Endothelial cell of umbilical vein (primary cell): Measurements from ENCODE around the gene SSBP3. TPM values are rescaled to one million over a fixed set of nuclear protein-coding genes. Genes with fewer than 3 reads are reported as not detected.

Experiments used
- BruUV-seq: library from RNA; stranded (reverse); fragments of 400-500 nt; replicated peaks from 2 replicates; lab custom pipeline; 2021; lab: Mats Ljungman, UMichigan
- CTCF ChIA-PET: fragments of 300-600, 350-600 bp; sonication (Branson Sonifier 250); formaldehyde crosslinking; loops from one replicate; lab custom pipeline; 2021; ENCODE audit warnings: antibody characterized with exemption, inconsistent platforms; lab: Charles Lee
- POLR2A ChIA-PET: fragments of 300-600, 350-600 bp; sonication (Branson Sonifier 250); formaldehyde crosslinking; loops from one replicate; lab custom pipeline; 2021; ENCODE audit warnings: antibody characterized with exemption, inconsistent platforms; lab: Charles Lee
- DNase-seq: peaks from one replicate; pipeline ENCODE4 v3.0.0-alpha.2; 2011; ENCODE audit warnings: low read depth, low spot score
- FAIRE-seq: peaks from 2 replicates; lab custom pipeline; 2011; peaks lifted over from hg19 to GRCh38; lab: Jason Lieb, UNC
- H2AFZ ChIP-seq: 2 replicates; pipeline ENCODE4 v1.6.0; 2012; ENCODE audit warnings: low read depth, low read length, control low read depth, inconsistent platforms
- H3K27ac ChIP-seq: 2 replicates; pipeline ENCODE4 v1.5.1; 2011; ENCODE audit warnings: low read depth, mild to moderate bottlenecking, control low read depth, low read length, moderate library complexity; ENCODE audit not compliant: insufficient read depth
- H3K27me3 ChIP-seq, 2 experiments: 2 replicates each; pipeline versions ENCODE4 v1.6.0 to v1.6.1; 2011; ENCODE audit warnings: low read length in 2 of 2, mixed read lengths in 1 of 2; ENCODE audit not compliant: control insufficient read depth in 2 of 2, insufficient read depth in 2 of 2
- H3K36me3 ChIP-seq, 2 experiments: 2 replicates in 1 of 2; 3 replicates in 1 of 2; pipeline ENCODE4 v1.5.1; 2011; ENCODE audit warnings: low read length in 2 of 2, mild to moderate bottlenecking in 1 of 2, moderate library complexity in 1 of 2; ENCODE audit not compliant: control insufficient read depth in 2 of 2, insufficient read depth in 2 of 2; ENCODE audit errors: extremely low read depth in 1 of 2
- H3K4me1 ChIP-seq: 3 replicates; pipeline ENCODE4 v1.5.1; 2011; ENCODE audit warnings: mild to moderate bottlenecking, low read length; ENCODE audit not compliant: control insufficient read depth, insufficient read depth; ENCODE audit errors: extremely low read depth
- H3K4me2 ChIP-seq: 2 replicates; pipeline ENCODE4 v1.6.1; 2011; ENCODE audit warnings: low read length, control low read depth, mixed read lengths; ENCODE audit not compliant: insufficient read depth
- H3K4me3 ChIP-seq, 3 experiments: fragments of 200-600 bp in 1 of 3; sonication (generic), shearing (Covaris generic) in 1 of 3; replicated peaks in 1 of 3; 2 replicates each; pipeline ENCODE4 v1.5.1; 2011 to 2016; ENCODE audit warnings: control low read depth in 3 of 3, low read length in 3 of 3, mild to moderate bottlenecking in 2 of 3, inconsistent platforms in 1 of 3, low read depth in 1 of 3, moderate library complexity in 1 of 3; ENCODE audit not compliant: insufficient read depth in 1 of 3
- H3K79me2 ChIP-seq: 2 replicates; pipeline ENCODE4 v1.6.0; 2012; ENCODE audit warnings: low read length, inconsistent platforms; ENCODE audit not compliant: control insufficient read depth, insufficient read depth
- H3K9ac ChIP-seq: replicated peaks from 2 replicates; pipeline ENCODE3; 2011; ENCODE audit warnings: low read length, control low read depth; ENCODE audit not compliant: insufficient read depth; ENCODE audit errors: extremely low read depth
- H3K9me1 ChIP-seq: replicated peaks from 3 replicates; pipeline ENCODE4 v1.6.0; 2011; ENCODE audit warnings: mild to moderate bottlenecking, low read length; ENCODE audit not compliant: control insufficient read depth, insufficient read depth; ENCODE audit errors: extremely low read depth
- H3K9me3 ChIP-seq: replicated peaks from 2 replicates; pipeline ENCODE4 v1.5.1; 2012; ENCODE audit warnings: low read length, inconsistent platforms; ENCODE audit not compliant: control insufficient read depth, insufficient read depth
- H4K20me1 ChIP-seq: replicated peaks from 2 replicates; pipeline ENCODE3; 2011; ENCODE audit warnings: mild to moderate bottlenecking, low read length; ENCODE audit not compliant: control insufficient read depth, insufficient read depth; ENCODE audit errors: extremely low read depth
- EZH2 ChIP-seq: IDR thresholded peaks from 2 replicates; pipeline ENCODE4 v1.6.1; 2012; ENCODE audit warnings: borderline replicate concordance, low read depth, mild to moderate bottlenecking, moderate library complexity, low read length, inconsistent platforms; ENCODE audit not compliant: severe bottlenecking
- FOS ChIP-seq: IDR thresholded peaks from 2 replicates; pipeline ENCODE4 v1.6.1; 2011; ENCODE audit warnings: mild to moderate bottlenecking, low read length, moderate library complexity, borderline replicate concordance; ENCODE audit not compliant: insufficient read depth
- GATA2 ChIP-seq: IDR thresholded peaks from 2 replicates; pipeline ENCODE4 v1.7.0; 2011; ENCODE audit warnings: low read depth, mild to moderate bottlenecking, moderate library complexity, mixed read lengths, low read length; ENCODE audit not compliant: insufficient read length, insufficient read depth
- JUN ChIP-seq: IDR thresholded peaks from 2 replicates; pipeline ENCODE4 v1.6.1; 2011; ENCODE audit warnings: borderline replicate concordance, low read depth; ENCODE audit not compliant: insufficient read length, insufficient read depth
- MYC ChIP-seq: IDR thresholded peaks from one replicate; pipeline ENCODE4 v1.6.1; 2011; ENCODE audit warnings: mild to moderate bottlenecking, low read depth, low read length
- POLR2A ChIP-seq: IDR thresholded peaks from 2 replicates; pipeline ENCODE4 v1.6.1; 2012; ENCODE audit warnings: low read depth, mild to moderate bottlenecking, control low read depth, low read length
- POLR2AphosphoS5 ChIP-seq: IDR thresholded peaks from 2 replicates; pipeline ENCODE4 v1.6.1; 2012; ENCODE audit warnings: low read depth, mild to moderate bottlenecking, control low read depth, low read length, moderate library complexity; ENCODE audit not compliant: insufficient read depth
- dilution Hi-C: fragments of 300-500 bp; cut with MboI; formaldehyde crosslinking; loops from one replicate; pipeline ENCODE4 v1.15.0; 2019; ENCODE audit warnings: low sequenced_read_pairs; ENCODE audit not compliant: extremely low pct_ligation_motif_present
- intact Hi-C: fragments of 100-400 bp; cut with micrococcal nuclease; formaldehyde crosslinking; loops from one replicate; pipeline ENCODE4 v1.10.0; 2022
- polyA plus RNA-seq, 4 experiments: library from polyadenylated mRNA; depleted of rRNA in 3 of 4; stranded (reverse) in 3 of 4; unstranded in 1 of 4; fragments of >200 nt; gene quantifications; 2 replicates each; pipeline versions ENCODE4 v1.2.1 to v1.2.3, GENCODE V29; 2011 to 2012; ENCODE audit warnings: missing spikeins in 1 of 4
- total RNA-seq: library from RNA; stranded (reverse); gene quantifications from 2 replicates; pipeline ENCODE4 v1.2.3, GENCODE V29; 2021
- TF ChIP-seq, protein P1 (sequence below): IDR thresholded peaks from 2 replicates; pipeline ENCODE4 v1.6.1; 2011; ENCODE audit not compliant: insufficient read depth, insufficient read length
- TF ChIP-seq, protein P2 (sequence below), 2 donors: IDR thresholded peaks; 1 replicate in 1 of 2; 2 replicates in 1 of 2; pipeline ENCODE4 v1.5.1; 2011; ENCODE audit warnings: low read length in 2 of 2, mild to moderate bottlenecking in 2 of 2, moderate library complexity in 2 of 2, control low read depth in 1 of 2, inconsistent platforms in 1 of 2, low read depth in 1 of 2; ENCODE audit not compliant: insufficient read depth in 1 of 2; ENCODE audit errors: extremely low read depth in 1 of 2

SSBP3 gene
- total and polyA plus RNA-seq, 2 donors (not counting 3 experiments of a cell fraction or from before 2014, with no cell fraction given), result 44.9 to 59.4 TPM

DNA sequence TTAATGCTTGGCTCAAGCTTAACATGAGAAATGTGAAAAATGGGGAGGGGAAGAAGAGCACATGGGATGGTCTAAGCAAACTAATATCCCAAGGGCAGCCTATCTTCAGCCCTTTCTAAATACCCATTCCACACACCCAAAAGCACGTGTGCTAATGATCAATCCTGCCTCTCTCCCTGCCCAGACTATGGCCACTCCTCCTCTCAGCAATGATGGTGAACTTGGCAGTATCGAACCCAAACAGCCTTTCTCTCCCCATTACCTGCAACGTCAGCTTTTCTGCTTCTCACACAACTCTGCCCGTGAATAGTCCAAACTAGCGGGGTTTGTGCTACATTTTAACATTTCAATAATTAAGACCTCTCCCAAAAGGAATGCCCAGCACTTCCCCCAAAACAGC lies 41.6 kb downstream of the SSBP3 start:
- CTCF ChIA-PET, result no interaction called here
- intact Hi-C loops (no loop called here), dilution Hi-C loops (no loop called here)
- Histone ChIP-seq H3K9ac (no peak overlapping the region), H3K36me3 (no peaks in the 10 kb centered on the region), H3K9me3 (no peaks in the 10 kb centered on the region), H4K20me1 (no peaks in the 10 kb centered on the region), H2AFZ (no peak overlapping the region), H3K4me3 (no peak overlapping the region), H3K9me1 (no peaks in the 10 kb centered on the region), H3K4me1 (no peaks in the 10 kb centered on the region), H3K27ac (no peak overlapping the region), H3K27me3 (no peaks in the 10 kb centered on the region), H3K79me2 (peaks cover 28% of the 10 kb centered on the region), H3K4me2 (no peak overlapping the region)
- DNase-seq, result no peak
- no peak for TF ChIP-seq JUN
- TF ChIP-seq POLR2AphosphoS5, result no peak
- TF ChIP-seq, protein P1, sequence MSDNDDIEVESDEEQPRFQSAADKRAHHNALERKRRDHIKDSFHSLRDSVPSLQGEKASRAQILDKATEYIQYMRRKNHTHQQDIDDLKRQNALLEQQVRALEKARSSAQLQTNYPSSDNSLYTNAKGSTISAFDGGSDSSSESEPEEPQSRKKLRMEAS, result no peak
- TF ChIP-seq MYC, result no peak
- no TSS peak for BruUV-seq
- POLR2A ChIA-PET, result no interaction called here
- no peak for FAIRE-seq

DNA sequence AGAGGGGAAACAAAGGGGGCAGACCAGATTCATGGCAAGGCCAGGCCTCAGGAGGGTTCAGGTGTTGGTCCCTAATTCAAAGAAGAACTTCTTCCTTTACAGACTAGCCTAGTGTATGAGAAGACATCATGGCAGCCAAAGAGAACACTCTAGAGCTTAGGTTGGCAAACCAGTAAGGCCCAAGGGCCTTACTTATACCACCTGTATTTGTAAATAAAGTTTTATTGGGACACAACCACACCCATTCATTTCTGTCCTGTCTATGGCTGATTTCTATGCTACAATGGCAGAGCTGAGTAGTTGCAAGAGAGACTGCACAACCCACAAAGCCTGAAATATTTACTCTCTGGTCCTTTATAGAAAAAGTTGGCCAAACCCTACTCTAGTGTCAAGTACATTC lies 42.3 kb downstream of the SSBP3 start:
- TF ChIP-seq POLR2A, result no peak
- no peak for TF ChIP-seq POLR2AphosphoS5
- no peak for TF ChIP-seq MYC
- TF ChIP-seq, protein P1, result no peak
- TF ChIP-seq GATA2, result no peak
- TF ChIP-seq EZH2, result no peak
- TF ChIP-seq JUN, result no peak
- TF ChIP-seq, protein P2, sequence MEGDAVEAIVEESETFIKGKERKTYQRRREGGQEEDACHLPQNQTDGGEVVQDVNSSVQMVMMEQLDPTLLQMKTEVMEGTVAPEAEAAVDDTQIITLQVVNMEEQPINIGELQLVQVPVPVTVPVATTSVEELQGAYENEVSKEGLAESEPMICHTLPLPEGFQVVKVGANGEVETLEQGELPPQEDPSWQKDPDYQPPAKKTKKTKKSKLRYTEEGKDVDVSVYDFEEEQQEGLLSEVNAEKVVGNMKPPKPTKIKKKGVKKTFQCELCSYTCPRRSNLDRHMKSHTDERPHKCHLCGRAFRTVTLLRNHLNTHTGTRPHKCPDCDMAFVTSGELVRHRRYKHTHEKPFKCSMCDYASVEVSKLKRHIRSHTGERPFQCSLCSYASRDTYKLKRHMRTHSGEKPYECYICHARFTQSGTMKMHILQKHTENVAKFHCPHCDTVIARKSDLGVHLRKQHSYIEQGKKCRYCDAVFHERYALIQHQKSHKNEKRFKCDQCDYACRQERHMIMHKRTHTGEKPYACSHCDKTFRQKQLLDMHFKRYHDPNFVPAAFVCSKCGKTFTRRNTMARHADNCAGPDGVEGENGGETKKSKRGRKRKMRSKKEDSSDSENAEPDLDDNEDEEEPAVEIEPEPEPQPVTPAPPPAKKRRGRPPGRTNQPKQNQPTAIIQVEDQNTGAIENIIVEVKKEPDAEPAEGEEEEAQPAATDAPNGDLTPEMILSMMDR (IDR thresholded peaks at IDR 0.05; ENCODE audit: extremely low read depth in 1 of 2, insufficient read depth in 1 of 2, low read depth in 1 of 2, low read length in 2 of 2), result no peak
- TF ChIP-seq FOS, result no peak
- no TSS peak for BruUV-seq
- CTCF ChIA-PET, result no interaction called here
- Histone ChIP-seq H3K79me2 (peaks cover 29% of the 10 kb centered on the region), H3K27me3 (no peaks in the 10 kb centered on the region), H3K9ac (no peak overlapping the region), H3K4me2 (no peak overlapping the region), H3K36me3 (no peaks in the 10 kb centered on the region), H2AFZ (no peak overlapping the region), H4K20me1 (no peaks in the 10 kb centered on the region), H3K4me3 (no peak overlapping the region), H3K9me3 (no peaks in the 10 kb centered on the region), H3K9me1 (no peaks in the 10 kb centered on the region), H3K27ac (no peak overlapping the region), H3K4me1 (no peaks in the 10 kb centered on the region)
- no peak for FAIRE-seq
- POLR2A ChIA-PET, result no interaction called here
- intact Hi-C loops (no loop called here), dilution Hi-C loops (no loop called here)
- no peak for DNase-seq
